Osteocyte (in vitro differentiated cells): Measurements from ENCODE around the gene UPK3BL1. TPM values are rescaled to one million over a fixed set of nuclear protein-coding genes. Genes with fewer than 3 reads are reported as not detected.
"Not testable (repeated sequence)": the region's sequence is repeated elsewhere in the genome, so short reads cannot be mapped to it uniquely, and the experiment has no call there.

Experiments
- DNase-seq: peaks from one replicate; pipeline ENCODE4 v3.0.0; 2021; ENCODE audit warnings: mixed read lengths; ENCODE audit not compliant: unreplicated experiment; ENCODE audit errors: extremely low spot score
- H3K27ac Mint-ChIP-seq: one replicate; pipeline ENCODE4 v1.8.0; 2021; ENCODE audit warnings: mild to moderate bottlenecking, mixed read lengths; ENCODE audit not compliant: unreplicated experiment
- H3K27me3 Mint-ChIP-seq: one replicate; pipeline ENCODE4 v1.8.0; 2021; ENCODE audit warnings: mixed read lengths; ENCODE audit not compliant: unreplicated experiment
- H3K36me3 Mint-ChIP-seq: one replicate; pipeline ENCODE4 v1.8.0; 2021; ENCODE audit warnings: mixed read lengths; ENCODE audit not compliant: unreplicated experiment
- H3K4me1 Mint-ChIP-seq: one replicate; pipeline ENCODE4 v1.8.0; 2021; ENCODE audit warnings: mixed read lengths; ENCODE audit not compliant: unreplicated experiment
- H3K4me3 Mint-ChIP-seq: one replicate; pipeline ENCODE4 v1.8.0; 2021; ENCODE audit warnings: mild to moderate bottlenecking, moderate library complexity, mixed read lengths; ENCODE audit not compliant: unreplicated experiment
- H3K9me3 Mint-ChIP-seq: one replicate; pipeline ENCODE4 v1.8.0; 2021; ENCODE audit warnings: mixed read lengths; ENCODE audit not compliant: unreplicated experiment
- long read RNA-seq: library from polyadenylated mRNA; unstranded; transcript quantifications from one replicate; pipeline ENCODE4 v2.0.0, GENCODE V29; 2021
- total RNA-seq: library from RNA; stranded (reverse); gene quantifications from 2 replicates; pipeline ENCODE4 v1.2.1, GENCODE V29; 2021

UPK3BL1 gene
- 16.4 and 20.6 TPM in 2 replicates for total RNA-seq
- long read RNA-seq, result 0 reads

GRCh38 chr7:102642691-102643090 lies at the start of gene UPK3BL1:
Gene UPK3BL1, minus strand, starts transcription at chr7:102642791. Its CDS starts 50 bp downstream, at chr7:102642741.
- not testable (repeated sequence) for H3K4me3 Mint-ChIP-seq, DNase-seq, H3K27me3 Mint-ChIP-seq, H3K36me3 Mint-ChIP-seq, H3K27ac Mint-ChIP-seq, H3K4me1 Mint-ChIP-seq, H3K9me3 Mint-ChIP-seq

- H3K27me3 Mint-ChIP-seq, result peaks cover 11% of the 10 kb centered on the region
- DNase-seq, H3K36me3 Mint-ChIP-seq, H3K4me3 Mint-ChIP-seq, H3K27ac Mint-ChIP-seq, H3K9me3 Mint-ChIP-seq, H3K4me1 Mint-ChIP-seq: not testable (repeated sequence)
Observed at GRCh38 chr7:102690602-102691001, 48.0 kb upstream of the UPK3BL1 start.

GRCh38 chr7:102689436-102690282 lies 47.1 kb upstream of the UPK3BL1 start:
- H3K4me3 Mint-ChIP-seq, H3K9me3 Mint-ChIP-seq, H3K27ac Mint-ChIP-seq, H3K4me1 Mint-ChIP-seq, H3K36me3 Mint-ChIP-seq, H3K27me3 Mint-ChIP-seq, DNase-seq: not testable (repeated sequence)

- H3K9me3 Mint-ChIP-seq, H3K27ac Mint-ChIP-seq, H3K36me3 Mint-ChIP-seq, H3K4me3 Mint-ChIP-seq, DNase-seq, H3K27me3 Mint-ChIP-seq, H3K4me1 Mint-ChIP-seq: not testable (repeated sequence)
Observed at GRCh38 chr7:102688299-102689036, 45.9 kb upstream of the UPK3BL1 start.

GRCh38 chr7:102682560-102682959 lies 40.0 kb upstream of the UPK3BL1 start:
- not testable (repeated sequence) for H3K27ac Mint-ChIP-seq, H3K4me1 Mint-ChIP-seq, H3K9me3 Mint-ChIP-seq, H3K36me3 Mint-ChIP-seq, DNase-seq, H3K27me3 Mint-ChIP-seq, H3K4me3 Mint-ChIP-seq

GRCh38 chr7:102680780-102681179 lies 38.2 kb upstream of the UPK3BL1 start:
- not testable (repeated sequence) for H3K4me3 Mint-ChIP-seq, H3K9me3 Mint-ChIP-seq, H3K27me3 Mint-ChIP-seq, H3K27ac Mint-ChIP-seq, H3K4me1 Mint-ChIP-seq, H3K36me3 Mint-ChIP-seq, DNase-seq

- not testable (repeated sequence) for H3K4me3 Mint-ChIP-seq, H3K36me3 Mint-ChIP-seq, H3K4me1 Mint-ChIP-seq, DNase-seq, H3K27me3 Mint-ChIP-seq, H3K27ac Mint-ChIP-seq, H3K9me3 Mint-ChIP-seq
Observed at GRCh38 chr7:102675545-102675944, 33.0 kb upstream of the UPK3BL1 start.

- not testable (repeated sequence) for H3K9me3 Mint-ChIP-seq, H3K4me3 Mint-ChIP-seq, DNase-seq, H3K36me3 Mint-ChIP-seq, H3K4me1 Mint-ChIP-seq, H3K27ac Mint-ChIP-seq, H3K27me3 Mint-ChIP-seq
Observed at GRCh38 chr7:102673447-102674067, 31.0 kb upstream of the UPK3BL1 start.

- not testable (repeated sequence) for H3K36me3 Mint-ChIP-seq
Observed at GRCh38 chr7:102671956-102672307, 29.3 kb upstream of the UPK3BL1 start.

GRCh38 chr7:102671166-102671955 lies 28.8 kb upstream of the UPK3BL1 start, which contains the start of gene POLR2J2:
Gene POLR2J2, minus strand, starts transcription at chr7:102671663. Its CDS starts 62 bp downstream, at chr7:102671601.
- DNase-seq, result peak; percentile 98
- H3K4me1 Mint-ChIP-seq, H3K36me3 Mint-ChIP-seq, H3K9me3 Mint-ChIP-seq, H3K27me3 Mint-ChIP-seq: not testable (repeated sequence)
- Mint-ChIP-seq H3K27ac (peak within 1 kb of the TSS; percentile 79), H3K4me3 (peak within 1 kb of the TSS; percentile 74)

More at GRCh38 chr7:102671956-102672307, 29.3 kb upstream of the UPK3BL1 start:
- not testable (repeated sequence) for H3K4me3 Mint-ChIP-seq, H3K4me1 Mint-ChIP-seq, H3K27ac Mint-ChIP-seq, DNase-seq, H3K27me3 Mint-ChIP-seq, H3K9me3 Mint-ChIP-seq

GRCh38 chr7:102667523-102667922 lies 24.9 kb upstream of the UPK3BL1 start:
- H3K27me3 Mint-ChIP-seq, H3K4me1 Mint-ChIP-seq, H3K27ac Mint-ChIP-seq, H3K4me3 Mint-ChIP-seq, DNase-seq, H3K9me3 Mint-ChIP-seq, H3K36me3 Mint-ChIP-seq: not testable (repeated sequence)
